ENCODE results near the gene DRAXIN. TPM values are rescaled to one million over a fixed set of nuclear protein-coding genes. Genes with fewer than 3 reads are reported as not detected.

The DRAXIN gene
- polyA plus RNA-seq, 1 donor from 2014 or later, result 33.5 TPM

GRCh38 chr1:11664336-11665065 lies 27.0 kb upstream of the DRAXIN start:
- H3K27ac ChIP-seq (ENCODE audit: low read length), result no peak overlapping the region
- H3K9ac ChIP-seq (ENCODE audit: low read length), result peak overlapping the region; percentile 1
- no peak overlapping the region for H2AFZ ChIP-seq (ENCODE audit: low read depth, low read length)

GRCh38 chr1:11668516-11668915 lies 23.0 kb upstream of the DRAXIN start:
- TF ChIP-seq REST (IDR thresholded peaks at IDR 0.05; ENCODE audit: borderline replicate concordance), result no peak
- no peak for TF ChIP-seq CTCF (IDR thresholded peaks at IDR 0.05; ENCODE audit: poor library complexity, severe bottlenecking)
- TF ChIP-seq SMC3 (conservative IDR thresholded peaks at IDR 0.05; ENCODE audit: poor library complexity), result no peak
- no peak for TF ChIP-seq RAD21 (conservative IDR thresholded peaks at IDR 0.05)
- no peak for TF ChIP-seq MXI1 (conservative IDR thresholded peaks at IDR 0.05; ENCODE audit: poor library complexity, severe bottlenecking)
- TF ChIP-seq EZH2 (IDR thresholded peaks at IDR 0.05; ENCODE audit: borderline replicate concordance, insufficient read depth, low read length, poor library complexity, severe bottlenecking), result no peak
- TF ChIP-seq EP300 (conservative IDR thresholded peaks at IDR 0.05; ENCODE audit: poor library complexity, severe bottlenecking), result no peak
- no peak for TF ChIP-seq TAF1 (IDR thresholded peaks at IDR 0.05; ENCODE audit: low read depth)
- TF ChIP-seq POLR2AphosphoS5 (IDR thresholded peaks at IDR 0.05), result no peak
- H3K79me2 ChIP-seq (replicated peaks; ENCODE audit: insufficient read depth, low read length), result no peaks in the 10 kb centered on the region
- no peaks in the 10 kb centered on the region for H3K36me3 ChIP-seq (ENCODE audit: insufficient read depth, low read length)
- H3F3A ChIP-seq (ENCODE audit: insufficient read depth, low read length, poor library complexity, severe bottlenecking), result no peaks in the 10 kb centered on the region
- H3K4me3 ChIP-seq (ENCODE audit: low read length), result no peak overlapping the region
- H3K9me2 ChIP-seq (ENCODE audit: insufficient read depth, low read length), result no peaks in the 10 kb centered on the region
- H4K20me1 ChIP-seq (ENCODE audit: insufficient read depth), result no peaks in the 10 kb centered on the region
- no peak overlapping the region for H3K27ac ChIP-seq (ENCODE audit: low read length)
- H2AFZ ChIP-seq (ENCODE audit: low read depth, low read length), result no peak overlapping the region
- H3K9ac ChIP-seq (ENCODE audit: low read length), result no peak overlapping the region
- no peaks in the 10 kb centered on the region for H3K9me3 ChIP-seq (ENCODE audit: low read length)
- no peak overlapping the region for H3K4me2 ChIP-seq (ENCODE audit: low read length)
- H3K27me3 ChIP-seq (ENCODE audit: insufficient read depth, low read depth, low read length), result no peaks in the 10 kb centered on the region

More at GRCh38 chr1:11664336-11665065, 27.0 kb upstream of the DRAXIN start:
- no peak for TF ChIP-seq RAD21 (conservative IDR thresholded peaks at IDR 0.05)
- peak; percentile 1 for TF ChIP-seq SMC3 (conservative IDR thresholded peaks at IDR 0.05; ENCODE audit: poor library complexity)
- TF ChIP-seq TAF1 (IDR thresholded peaks at IDR 0.05; ENCODE audit: low read depth), result no peak
- no peaks in the 10 kb centered on the region for H3K9me2 ChIP-seq (ENCODE audit: insufficient read depth, low read length)
- H4K20me1 ChIP-seq (ENCODE audit: insufficient read depth), result no peaks in the 10 kb centered on the region
- no peaks in the 10 kb centered on the region for H3K27me3 ChIP-seq (ENCODE audit: insufficient read depth, low read depth, low read length)
- no peak overlapping the region for H3K4me2 ChIP-seq (ENCODE audit: low read length)
- no peaks in the 10 kb centered on the region for H3K79me2 ChIP-seq (replicated peaks; ENCODE audit: insufficient read depth, low read length)
- H3K4me3 ChIP-seq (ENCODE audit: low read length), result peak overlapping the region; percentile 39
- H3K36me3 ChIP-seq (ENCODE audit: insufficient read depth, low read length), result no peaks in the 10 kb centered on the region
- H3F3A ChIP-seq (ENCODE audit: insufficient read depth, low read length, poor library complexity, severe bottlenecking), result no peaks in the 10 kb centered on the region
- no peaks in the 10 kb centered on the region for H3K9me3 ChIP-seq (ENCODE audit: low read length)

Measured in neural cell (in vitro differentiated cells).